Mesenchymal stem cell (in vitro differentiated cells and primary cell): Measurements from ENCODE around the gene ELF2.

Source experiments
- DNase-seq: peaks from one replicate; pipeline ENCODE4 v3.0.0-alpha.2; 2013
- H2AFZ ChIP-seq: one replicate; pipeline ENCODE4 v1.6.1; 2013; ENCODE audit warnings: low read depth, mild to moderate bottlenecking, control low read depth, inconsistent platforms, low read length, moderate library complexity
- H2AK5ac ChIP-seq: 2 replicates; pipeline ENCODE4 v1.6.1; 2013; ENCODE audit warnings: low read length, moderate library complexity, mild to moderate bottlenecking, inconsistent platforms; ENCODE audit not compliant: severe bottlenecking
- H2BK120ac ChIP-seq: one replicate; pipeline ENCODE4 v1.6.1; 2013; ENCODE audit warnings: low read depth, mild to moderate bottlenecking, inconsistent platforms, low read length, moderate library complexity
- H2BK12ac ChIP-seq, 2 experiments: one replicate each; pipeline ENCODE4 v1.6.1; 2013; ENCODE audit warnings: inconsistent platforms in 2 of 2, low read length in 2 of 2, mild to moderate bottlenecking in 2 of 2, moderate library complexity in 2 of 2, control low read depth in 1 of 2
- H2BK15ac ChIP-seq: one replicate; pipeline ENCODE4 v1.6.1; 2013; ENCODE audit warnings: mild to moderate bottlenecking, low read depth, inconsistent platforms; ENCODE audit not compliant: poor library complexity, severe bottlenecking
- H2BK5ac ChIP-seq: 2 replicates; pipeline ENCODE4 v1.6.1; 2013; ENCODE audit warnings: low read depth, mild to moderate bottlenecking, low read length, control low read depth, inconsistent platforms; ENCODE audit not compliant: poor library complexity, severe bottlenecking
- H3K14ac ChIP-seq, 2 experiments: one replicate each; pipeline ENCODE4 v1.6.1; 2013; ENCODE audit warnings: inconsistent platforms in 2 of 2, low read length in 2 of 2, control low read depth in 1 of 2, mild to moderate bottlenecking in 1 of 2, moderate library complexity in 1 of 2
- H3K18ac ChIP-seq, 2 experiments: one replicate each; pipeline ENCODE4 v1.6.1; 2013; ENCODE audit warnings: inconsistent platforms in 2 of 2, low read length in 2 of 2, control low read depth in 1 of 2, low read depth in 1 of 2, mild to moderate bottlenecking in 1 of 2
- H3K23ac ChIP-seq, 2 experiments: one replicate each; pipeline ENCODE4 v1.6.1; 2013; ENCODE audit warnings: inconsistent platforms in 2 of 2, low read length in 2 of 2, mild to moderate bottlenecking in 2 of 2, moderate library complexity in 2 of 2, control low read depth in 1 of 2
- H3K27ac ChIP-seq: 2 replicates; pipeline ENCODE4 v1.5.1; 2013; ENCODE audit warnings: mild to moderate bottlenecking, moderate library complexity, low read length, control low read depth, inconsistent platforms; ENCODE audit not compliant: poor library complexity, severe bottlenecking
- H3K27me3 ChIP-seq, 2 experiments: 2 replicates each; pipeline versions ENCODE4 v1.6.1 to v1.7.0; 2013; ENCODE audit warnings: low read length in 2 of 2, mild to moderate bottlenecking in 2 of 2, moderate library complexity in 2 of 2, control low read depth in 1 of 2, inconsistent platforms in 1 of 2; ENCODE audit not compliant: control insufficient read depth in 1 of 2, insufficient read depth in 1 of 2
- H3K36me3 ChIP-seq, 2 experiments: 2 replicates each; pipeline versions ENCODE4 v1.6.1 to v1.7.0; 2013; ENCODE audit warnings: low read length in 2 of 2, control low read depth in 1 of 2, inconsistent platforms in 1 of 2, low read depth in 1 of 2, mild to moderate bottlenecking in 1 of 2; ENCODE audit not compliant: insufficient read depth in 2 of 2, control insufficient read depth in 1 of 2
- H3K4ac ChIP-seq, 2 experiments: one replicate each; pipeline ENCODE4 v1.6.1; 2013; ENCODE audit warnings: inconsistent platforms in 2 of 2, low read length in 2 of 2, mild to moderate bottlenecking in 2 of 2, moderate library complexity in 2 of 2, control low read depth in 1 of 2, low read depth in 1 of 2
- H3K4me1 ChIP-seq: 2 replicates; pipeline ENCODE4 v1.6.1; 2013; ENCODE audit warnings: low read depth, low read length, control low read depth; ENCODE audit not compliant: control insufficient read depth, insufficient read depth
- H3K4me2 ChIP-seq: 2 replicates; pipeline ENCODE4 v1.6.1; 2013; ENCODE audit warnings: low read length, mild to moderate bottlenecking, inconsistent platforms; ENCODE audit not compliant: poor library complexity, severe bottlenecking
- H3K4me3 ChIP-seq, 2 experiments: 2 replicates each; pipeline versions ENCODE4 v1.5.1 to v1.7.0; 2013; ENCODE audit warnings: low read length in 2 of 2, mild to moderate bottlenecking in 2 of 2, control low read depth in 1 of 2, low read depth in 1 of 2; ENCODE audit not compliant: insufficient read depth in 1 of 2
- H3K79me1 ChIP-seq: replicated peaks from 2 replicates; pipeline ENCODE4 v1.6.1; 2013; ENCODE audit warnings: mild to moderate bottlenecking, control low read depth, low read length, inconsistent platforms; ENCODE audit not compliant: poor library complexity, severe bottlenecking
- H3K9ac ChIP-seq: 2 replicates; pipeline ENCODE4 v1.7.0; 2013; ENCODE audit warnings: mild to moderate bottlenecking, low read length, moderate library complexity
- H3K9me3 ChIP-seq: 2 replicates; pipeline ENCODE4 v1.7.0; 2013; ENCODE audit warnings: mild to moderate bottlenecking, low read length; ENCODE audit not compliant: control insufficient read depth
- H4K8ac ChIP-seq: one replicate; pipeline ENCODE4 v1.6.1; 2013; ENCODE audit warnings: inconsistent platforms, mild to moderate bottlenecking, low read length, moderate library complexity
- H4K91ac ChIP-seq: one replicate; pipeline ENCODE4 v1.6.1; 2013; ENCODE audit warnings: mild to moderate bottlenecking, low read length, inconsistent platforms
- WGBS: methylation state at CpG from one replicate; pipeline ENCODE4 v1.1.7; 2013; ENCODE audit warnings: mixed read lengths; 5-methylcytosine and 5-hydroxymethylcytosine counted together

ELF2 gene

DNA sequence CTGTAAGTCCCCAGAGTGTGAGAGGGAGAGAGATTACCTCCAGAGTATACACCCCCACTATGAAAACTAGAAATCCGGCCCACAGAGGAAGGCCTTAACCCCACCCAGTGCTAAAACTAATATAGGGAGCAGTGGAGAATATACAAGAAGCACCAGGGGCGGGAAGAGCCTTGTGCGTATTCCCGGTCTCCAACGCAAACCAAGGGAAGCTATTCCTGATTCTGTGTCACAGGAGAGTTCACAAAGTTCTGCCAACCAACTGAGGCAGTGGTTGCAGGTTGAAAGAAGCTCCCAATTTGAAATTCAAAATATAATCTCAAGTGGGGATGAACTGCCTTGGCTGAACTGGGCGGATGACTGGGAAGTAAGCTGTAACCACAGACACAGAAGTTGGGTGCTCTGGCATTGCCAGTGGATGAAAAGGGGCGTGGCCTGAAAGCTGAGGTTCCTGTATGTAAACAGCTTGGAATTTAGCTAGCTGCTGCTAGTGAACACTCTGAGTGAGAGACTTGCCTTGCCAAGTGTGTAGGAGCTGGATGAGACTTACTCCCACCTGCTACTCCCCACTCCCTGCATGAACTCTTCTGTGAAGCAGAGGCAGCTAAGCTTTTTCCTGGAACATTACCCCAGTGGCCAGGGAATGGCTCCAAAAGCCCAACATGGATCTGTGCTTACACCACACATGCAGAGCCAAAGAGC is 32.7 kb downstream of the ELF2 start:
- Histone ChIP-seq H3K4ac (no peak overlapping the region), H2BK12ac (no peak overlapping the region), H2AFZ (no peak overlapping the region), H3K4me3 (no peak overlapping the region), H3K18ac (no peak overlapping the region), H2AK5ac (no peak overlapping the region), H3K4me2 (no peak overlapping the region), H3K36me3 (no peaks in the 10 kb centered on the region), H3K9ac (no peak overlapping the region), H2BK5ac (no peak overlapping the region), H2BK15ac (no peak overlapping the region), H4K8ac (no peak overlapping the region), H3K23ac (no peak overlapping the region), H3K79me1 (peaks cover 44% of the 10 kb centered on the region), H4K91ac (no peak overlapping the region), H3K27me3 (no peaks in the 10 kb centered on the region), H3K9me3 (peaks cover 7% of the 10 kb centered on the region), H3K14ac (no peak overlapping the region), H3K27ac (no peak overlapping the region), H2BK120ac (no peak overlapping the region), H3K4me1 (peaks cover 8% of the 10 kb centered on the region)
- peak; percentile 50 for DNase-seq
- WGBS = 91% methylated on average over 7 of the region's 7 CpGs

DNA sequence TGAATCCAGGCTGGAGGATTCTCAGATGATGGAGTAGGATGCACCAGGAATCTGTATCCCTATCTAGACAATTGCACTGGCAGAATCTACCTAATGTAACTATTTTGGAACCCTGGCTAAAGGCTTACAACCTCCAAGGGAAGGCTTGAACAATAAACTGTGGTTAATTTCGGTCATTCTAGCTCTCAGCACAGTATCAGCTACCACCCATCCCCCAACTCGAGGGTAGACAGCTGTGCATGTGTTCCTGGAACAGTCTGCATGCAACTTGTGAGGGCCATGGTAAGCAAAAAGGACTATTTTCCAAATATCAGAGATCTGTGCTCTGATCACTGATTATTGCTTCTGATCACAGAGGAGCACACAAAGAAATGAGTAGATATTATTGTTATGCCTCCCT is 34.0 kb downstream of the ELF2 start:
- Histone ChIP-seq H3K18ac (no peak overlapping the region), H3K4me3 (no peak overlapping the region), H3K9me3 (peaks cover 7% of the 10 kb centered on the region), H3K27me3 (no peaks in the 10 kb centered on the region), H3K27ac (no peak overlapping the region), H2BK5ac (no peak overlapping the region), H2AFZ (no peak overlapping the region), H2AK5ac (no peak overlapping the region), H4K91ac (no peak overlapping the region), H3K23ac (no peak overlapping the region), H3K36me3 (no peaks in the 10 kb centered on the region), H3K4ac (no peak overlapping the region), H4K8ac (no peak overlapping the region), H2BK120ac (no peak overlapping the region), H3K4me2 (no peak overlapping the region), H3K14ac (no peak overlapping the region), H3K4me1 (peaks cover 8% of the 10 kb centered on the region), H2BK15ac (no peak overlapping the region), H3K9ac (no peak overlapping the region), H2BK12ac (no peak overlapping the region), H3K79me1 (peaks cover 42% of the 10 kb centered on the region)
- no peak for DNase-seq
- WGBS = 86% methylated on average over 2 of the region's 2 CpGs

DNA sequence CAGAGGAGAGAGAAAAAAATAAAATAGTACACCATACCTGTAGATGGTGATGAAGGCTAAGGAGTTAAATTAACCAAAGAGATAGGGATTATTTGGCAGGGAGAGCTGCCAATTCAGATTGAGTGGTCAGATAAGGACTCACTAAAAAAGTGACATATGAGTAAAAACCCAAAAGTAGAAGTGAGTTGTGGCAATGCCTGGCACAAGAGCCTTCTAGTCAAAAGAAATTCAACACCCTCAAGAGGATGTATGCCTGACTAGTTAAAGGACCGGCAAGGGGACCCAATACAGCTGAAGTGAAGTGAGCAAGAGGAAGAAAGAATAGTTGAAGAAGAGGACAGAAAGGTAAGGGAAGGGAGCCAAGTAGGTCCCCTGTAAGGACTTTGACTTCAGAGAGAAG is 34.9 kb downstream of the ELF2 start:
- no peak overlapping the region for H2AK5ac ChIP-seq
- H2BK15ac ChIP-seq = no peak overlapping the region
- peaks cover 39% of the 10 kb centered on the region for H3K79me1 ChIP-seq
- H3K18ac ChIP-seq = no peak overlapping the region
- no peak overlapping the region for H2BK5ac ChIP-seq
- H3K9ac ChIP-seq = no peak overlapping the region
- H3K9me3 ChIP-seq = peaks cover 7% of the 10 kb centered on the region
- H3K4me3 ChIP-seq = no peak overlapping the region
- H3K27ac ChIP-seq = no peak overlapping the region
- 88% methylated on average over 1 of the region's 1 CpG for WGBS
- no peak overlapping the region for H3K23ac ChIP-seq
- H3K4ac ChIP-seq = no peak overlapping the region
- H2AFZ ChIP-seq = no peak overlapping the region
- no peak overlapping the region for H3K4me2 ChIP-seq
- DNase-seq = no peak
- no peak overlapping the region for H3K14ac ChIP-seq
- peaks cover 0 to 4% of the 10 kb centered on the region in 2 experiments for H3K36me3 ChIP-seq
- no peak overlapping the region for H4K8ac ChIP-seq
- H2BK12ac ChIP-seq = no peak overlapping the region
- no peak overlapping the region for H2BK120ac ChIP-seq
- no peak overlapping the region for H4K91ac ChIP-seq
- H3K27me3 ChIP-seq = no peaks in the 10 kb centered on the region
- H3K4me1 ChIP-seq = peaks cover 8% of the 10 kb centered on the region

DNA sequence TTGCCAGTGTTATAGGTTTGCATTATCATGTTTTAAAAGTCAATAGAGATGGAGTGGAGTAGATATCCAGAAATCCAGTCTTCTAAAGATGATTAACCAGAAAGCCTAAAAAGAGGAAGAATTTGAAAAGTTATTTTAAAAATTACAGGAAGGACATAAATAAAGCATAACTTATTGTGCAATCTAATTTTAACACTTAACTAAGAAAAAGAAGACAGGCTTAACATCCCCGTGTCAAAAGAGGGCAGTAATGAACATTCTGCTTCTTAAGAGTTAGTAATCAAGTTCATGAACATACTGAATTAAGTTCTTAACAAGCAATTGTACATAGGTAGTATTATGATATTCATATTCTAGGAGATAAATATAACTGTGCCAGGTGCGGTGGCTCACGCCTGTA is 39.3 kb downstream of the ELF2 start:
- H2BK15ac ChIP-seq = no peak overlapping the region
- no peaks in the 10 kb centered on the region for H3K9me3 ChIP-seq
- H3K36me3 ChIP-seq = peaks cover 0 to 10% of the 10 kb centered on the region in 2 experiments
- no peak for DNase-seq
- no peak overlapping the region for H4K91ac ChIP-seq
- no peak overlapping the region for H3K14ac ChIP-seq
- no peaks in the 10 kb centered on the region for H3K27me3 ChIP-seq
- no peak overlapping the region for H3K4me3 ChIP-seq
- no peak overlapping the region for H3K9ac ChIP-seq
- H2BK120ac ChIP-seq = no peak overlapping the region
- H4K8ac ChIP-seq = no peak overlapping the region
- H3K23ac ChIP-seq = no peak overlapping the region
- H3K4me1 ChIP-seq = no peaks in the 10 kb centered on the region
- H3K79me1 ChIP-seq = peaks cover 23% of the 10 kb centered on the region
- no peak overlapping the region for H2AK5ac ChIP-seq
- H3K4ac ChIP-seq = no peak overlapping the region
- H3K4me2 ChIP-seq = no peak overlapping the region
- no peak overlapping the region for H3K27ac ChIP-seq
- no peak overlapping the region for H2BK5ac ChIP-seq
- 92% methylated on average over 2 of the region's 3 CpGs for WGBS
- H2AFZ ChIP-seq = no peak overlapping the region
- H3K18ac ChIP-seq = no peak overlapping the region
- H2BK12ac ChIP-seq = no peak overlapping the region
